Activated CD4-positive, CD25-positive, alpha-beta regulatory T cell (primary cell): ENCODE data around the gene GSK3B.

Source experiments
- DNase-seq, 4 experiments: peaks; one replicate each; lab custom pipeline; 2025; lab: John Stamatoyannopoulos, UW

The GSK3B gene

GRCh38 chr3:119880966-119881365 lies 213.3 kb downstream of the GSK3B start:
- DNase-seq = no peak

GRCh38 chr3:119873646-119874045 lies 220.6 kb downstream of the GSK3B start:
- DNase-seq = no peak

GRCh38 chr3:119872773-119873172 lies 221.5 kb downstream of the GSK3B start:
- no peak for DNase-seq

GRCh38 chr3:119871571-119871970 lies 222.7 kb downstream of the GSK3B start:
- DNase-seq = no peak

- DNase-seq = no peak
Measured at GRCh38 chr3:119870512-119870911, 223.7 kb downstream of the GSK3B start.

GRCh38 chr3:119864476-119864875 lies 229.8 kb downstream of the GSK3B start:
- no peak for DNase-seq

GRCh38 chr3:119862616-119863015 lies 231.6 kb downstream of the GSK3B start:
- DNase-seq = no peak

- DNase-seq = no peak
Measured at GRCh38 chr3:119861681-119862080, 232.6 kb downstream of the GSK3B start.

- DNase-seq = no peak
Measured at GRCh38 chr3:119859728-119860127, 234.5 kb downstream of the GSK3B start.

GRCh38 chr3:119858957-119859356 lies 235.3 kb downstream of the GSK3B start:
- no peak for DNase-seq

GRCh38 chr3:119856695-119857094 lies 237.6 kb downstream of the GSK3B start:
- no peak for DNase-seq

- DNase-seq = no peak
Measured at GRCh38 chr3:119849126-119849525, 245.1 kb downstream of the GSK3B start.

GRCh38 chr3:119841808-119842471 lies 252.3 kb downstream of the GSK3B start:
- DNase-seq = no peak

- no peak for DNase-seq
Measured at GRCh38 chr3:119835556-119835955, 258.7 kb downstream of the GSK3B start.

GRCh38 chr3:119834754-119835370 lies 259.4 kb downstream of the GSK3B start:
- no peak for DNase-seq

- DNase-seq = no peak
Measured at GRCh38 chr3:119831941-119832371, 262.3 kb downstream of the GSK3B start.

- no peak for DNase-seq
Measured at GRCh38 chr3:119831022-119831421, 263.2 kb downstream of the GSK3B start.

- no peak for DNase-seq
Measured at GRCh38 chr3:119829420-119829819, 264.8 kb downstream of the GSK3B start.

GRCh38 chr3:119826711-119827608 lies 267.3 kb downstream of the GSK3B start:
- DNase-seq = no peak

- DNase-seq = no peak
Measured at GRCh38 chr3:119825820-119826219, 268.4 kb downstream of the GSK3B start.

- no peak for DNase-seq
Measured at GRCh38 chr3:119819806-119820205, 274.4 kb downstream of the GSK3B start.

GRCh38 chr3:119818937-119819336 lies 275.3 kb downstream of the GSK3B start:
- no peak for DNase-seq
